ENCODE results near the gene CCKAR.

GRCh38 chr4:26525136-26525770 is 35.0 kb upstream of the CCKAR start:
- TF ChIP-seq CTCF (IDR thresholded peaks at IDR 0.05): no peak
- TF ChIP-seq POLR2A (IDR thresholded peaks at IDR 0.05): no peak
